OCI-LY1 (cell line): ENCODE results near the gene PGBD5.

Experiments used
- H2AFZ ChIP-seq: fragments of 200-600 bp; sonication (generic), shearing (Covaris generic); 2 replicates; pipeline ENCODE4 v1.6.0; 2014; ENCODE audit warnings: antibody characterized with exemption, mild to moderate bottlenecking, low read length
- H3F3A ChIP-seq: fragments of 200-600 bp; sonication (generic), shearing (Covaris generic); 2 replicates; pipeline ENCODE4 v1.6.0; 2014; ENCODE audit warnings: mild to moderate bottlenecking, antibody characterized with exemption, low read length, moderate library complexity; ENCODE audit not compliant: insufficient read depth
- H3K27ac ChIP-seq: fragments of 200-600 bp; sonication (generic); 2 replicates; pipeline ENCODE4 v1.5.1; 2014; ENCODE audit warnings: low read length, mixed run types, mild to moderate bottlenecking, low read depth; ENCODE audit not compliant: poor library complexity, severe bottlenecking
- H3K27me3 ChIP-seq: fragments of 200-600 bp; sonication (generic); 2 replicates; pipeline ENCODE4 v1.6.0; 2014; ENCODE audit warnings: antibody characterized with exemption, mild to moderate bottlenecking, low read length, moderate library complexity; ENCODE audit not compliant: insufficient read depth
- H3K36me3 ChIP-seq: fragments of 200-600 bp; sonication (generic); 2 replicates; pipeline ENCODE4 v1.6.1; 2014; ENCODE audit warnings: mild to moderate bottlenecking, antibody characterized with exemption, low read length, moderate library complexity, mixed read lengths; ENCODE audit not compliant: insufficient read depth
- H3K4me1 ChIP-seq: fragments of 200-600 bp; sonication (generic); 2 replicates; pipeline ENCODE4 v1.5.1; 2014; ENCODE audit warnings: mild to moderate bottlenecking, low read length, moderate library complexity; ENCODE audit not compliant: insufficient read depth, severe bottlenecking
- H3K4me2 ChIP-seq: fragments of 200-600 bp; sonication (generic), shearing (Covaris generic); 2 replicates; pipeline ENCODE4 v1.6.1; 2014; ENCODE audit warnings: low read length
- H3K4me3 ChIP-seq: fragments of 200-600 bp; sonication (generic); 2 replicates; pipeline ENCODE4 v1.5.1; 2014; ENCODE audit warnings: low read length, low read depth, mild to moderate bottlenecking, mixed read lengths; ENCODE audit not compliant: poor library complexity, severe bottlenecking
- H3K79me2 ChIP-seq: fragments of 200-600 bp; shearing (Covaris generic); 2 replicates; pipeline ENCODE4 v1.6.1; 2016; ENCODE audit warnings: mixed run types, low read length, mixed read lengths; ENCODE audit not compliant: insufficient read depth
- H3K9ac ChIP-seq: fragments of 200-600 bp; sonication (generic), shearing (Covaris generic); 2 replicates; pipeline ENCODE4 v1.6.1; 2014; ENCODE audit warnings: mild to moderate bottlenecking, low read length, mixed read lengths
- H3K9me2 ChIP-seq: fragments of 200-600 bp; sonication (generic), shearing (Covaris generic); 2 replicates; pipeline ENCODE4 v1.6.1; 2014; ENCODE audit warnings: low read depth, mild to moderate bottlenecking, low read length, mixed read lengths
- H3K9me3 ChIP-seq: fragments of 200-600 bp; shearing (Covaris generic); 2 replicates; pipeline ENCODE4 v1.6.1; 2014; ENCODE audit warnings: low read length, mixed read lengths
- H4K20me1 ChIP-seq: fragments of 200-600 bp; sonication (generic), shearing (Covaris generic); 2 replicates; pipeline ENCODE4 v1.6.0; 2016; ENCODE audit warnings: mild to moderate bottlenecking, low read length; ENCODE audit not compliant: insufficient read depth
- CTCF ChIP-seq: fragments of 200-600 bp; sonication (generic), shearing (Covaris generic); IDR thresholded peaks from 2 replicates; pipeline ENCODE4 v1.5.1; 2017; ENCODE audit warnings: mild to moderate bottlenecking, antibody characterized with exemption, low read length, moderate library complexity, mixed read lengths
- EZH2 ChIP-seq: fragments of 200-600 bp; sonication (generic), shearing (Covaris generic); IDR thresholded peaks from 2 replicates; pipeline ENCODE4 v1.8.0; 2017; ENCODE audit warnings: borderline replicate concordance, mixed run types, mild to moderate bottlenecking, antibody characterized with exemption, low read length, moderate library complexity, mixed read lengths

Gene PGBD5

GRCh38 chr1:230355594-230355993, 70.5 kb downstream of the PGBD5 start:
- Histone ChIP-seq H3K4me1 (no peaks in the 10 kb centered on the region), H2AFZ (no peak overlapping the region), H3K9ac (no peak overlapping the region), H3K79me2 (no peaks in the 10 kb centered on the region), H4K20me1 (no peaks in the 10 kb centered on the region), H3K9me2 (no peaks in the 10 kb centered on the region), H3K27ac (no peak overlapping the region), H3F3A (no peaks in the 10 kb centered on the region), H3K27me3 (peaks cover 3% of the 10 kb centered on the region; the same call in 1 of the 2 replicates), H3K4me2 (no peak overlapping the region), H3K36me3 (no peaks in the 10 kb centered on the region), H3K4me3 (no peak overlapping the region), H3K9me3 (no peaks in the 10 kb centered on the region)
- TF ChIP-seq CTCF: no peak
- TF ChIP-seq EZH2: no peak

- H3K27me3 ChIP-seq: peaks cover 3% of the 10 kb centered on the region; the same call in 1 of the 2 replicates
- TF ChIP-seq EZH2 (no peak), CTCF (no peak)
These were observed 71.0 kb downstream of the PGBD5 start for GRCh38 chr1:230355128-230355527.

GRCh38 chr1:230354005-230354404, 72.1 kb downstream of the PGBD5 start:
- H3K36me3 ChIP-seq: no peaks in the 10 kb centered on the region
- no peaks in the 10 kb centered on the region for H3K9me3 ChIP-seq
- H3K9ac ChIP-seq: no peak overlapping the region
- no peak overlapping the region for H3K4me2 ChIP-seq
- H3K4me1 ChIP-seq: no peaks in the 10 kb centered on the region
- no peaks in the 10 kb centered on the region for H3K79me2 ChIP-seq
- no peak for TF ChIP-seq CTCF
- TF ChIP-seq EZH2: no peak
- no peaks in the 10 kb centered on the region for H4K20me1 ChIP-seq
- H3K9me2 ChIP-seq: no peaks in the 10 kb centered on the region
- H2AFZ ChIP-seq: no peak overlapping the region
- peaks cover 3% of the 10 kb centered on the region; the same call in 1 of the 2 replicates for H3K27me3 ChIP-seq
- H3K4me3 ChIP-seq: no peak overlapping the region
- H3K27ac ChIP-seq: no peak overlapping the region
- no peaks in the 10 kb centered on the region for H3F3A ChIP-seq

More at GRCh38 chr1:230355128-230355527, 71.0 kb downstream of the PGBD5 start:
- no peaks in the 10 kb centered on the region for H4K20me1 ChIP-seq
- no peak overlapping the region for H3K4me3 ChIP-seq
- no peaks in the 10 kb centered on the region for H3K4me1 ChIP-seq
- H3K27ac ChIP-seq: no peak overlapping the region
- no peak overlapping the region for H3K9ac ChIP-seq
- no peak overlapping the region for H2AFZ ChIP-seq
- H3K79me2 ChIP-seq: no peaks in the 10 kb centered on the region
- H3F3A ChIP-seq: no peaks in the 10 kb centered on the region
- H3K4me2 ChIP-seq: no peak overlapping the region
- H3K9me2 ChIP-seq: no peaks in the 10 kb centered on the region
- H3K9me3 ChIP-seq: no peaks in the 10 kb centered on the region
- no peaks in the 10 kb centered on the region for H3K36me3 ChIP-seq
